Liver (tissue), 9 donors: Measurements from ENCODE around the gene NAV2. TPM values are rescaled to one million over a fixed set of nuclear protein-coding genes. Genes with fewer than 3 reads are reported as not detected.

Experiments
- DNase-seq: peaks from one replicate; pipeline ENCODE4 v3.0.0-alpha.2; 2017; ENCODE audit warnings: low spot score
- H3K27ac ChIP-seq, 2 donors: one replicate each; pipeline ENCODE4 v1.7.0; 2013; ENCODE audit warnings: inconsistent platforms in 2 of 2, low read length in 2 of 2, control low read depth in 1 of 2, low read depth in 1 of 2, mild to moderate bottlenecking in 1 of 2
- H3K27me3 ChIP-seq, 4 donors: one replicate each; pipeline versions ENCODE4 v1.6.1 to v1.7.0; 2013; ENCODE audit warnings: low read length in 3 of 4, inconsistent platforms in 1 of 4, mild to moderate bottlenecking in 1 of 4, moderate library complexity in 1 of 4; ENCODE audit not compliant: control insufficient read depth in 4 of 4, insufficient read depth in 4 of 4
- H3K36me3 ChIP-seq, 4 donors: one replicate each; pipeline versions ENCODE4 v1.6.1 to v1.7.0; 2013; ENCODE audit warnings: low read length in 3 of 4, mild to moderate bottlenecking in 3 of 4, low read depth in 1 of 4, moderate library complexity in 1 of 4; ENCODE audit not compliant: control insufficient read depth in 4 of 4, insufficient read depth in 3 of 4
- H3K4me1 ChIP-seq, 4 donors: one replicate each; pipeline versions ENCODE4 v1.6.1 to v1.7.0; 2013; ENCODE audit warnings: low read length in 3 of 4, mild to moderate bottlenecking in 3 of 4, moderate library complexity in 1 of 4; ENCODE audit not compliant: control insufficient read depth in 4 of 4, insufficient read depth in 4 of 4
- H3K4me3 ChIP-seq, 3 donors: one replicate each; pipeline versions ENCODE4 v1.6.1 to v1.7.0; 2013; ENCODE audit warnings: low read length in 3 of 3, control low read depth in 1 of 3, low read depth in 1 of 3, mild to moderate bottlenecking in 1 of 3
- H3K9ac ChIP-seq, 2 donors: one replicate each; pipeline ENCODE4 v1.7.0; 2013; ENCODE audit warnings: low read length in 2 of 2, mild to moderate bottlenecking in 2 of 2, moderate library complexity in 2 of 2, control low read depth in 1 of 2, low read depth in 1 of 2
- H3K9me3 ChIP-seq, 4 donors: one replicate each; pipeline versions ENCODE4 v1.6.1 to v1.7.0; 2013; ENCODE audit warnings: low read length in 3 of 4; ENCODE audit not compliant: control insufficient read depth in 4 of 4
- ATF3 ChIP-seq: IDR thresholded peaks from 2 replicates; pipeline ENCODE4 v1.6.1; 2016; ENCODE audit warnings: antibody characterized with exemption
- CTCF ChIP-seq: fragments of 150-350 bp; IDR thresholded peaks from 2 replicates; pipeline ENCODE4 v1.5.1; 2017; ENCODE audit warnings: improper control_type of control experiment, low read depth, low read length; ENCODE audit not compliant: missing input control
- EGR1 ChIP-seq, 2 donors: IDR thresholded peaks; 2 replicates each; pipeline ENCODE4 v1.6.1; 2016 to 2018; ENCODE audit warnings: antibody characterized with exemption in 2 of 2, low read depth in 2 of 2
- FOXA1 ChIP-seq: IDR thresholded peaks from 2 replicates; pipeline ENCODE4 v1.6.1; 2016; ENCODE audit warnings: antibody characterized with exemption
- FOXA2 ChIP-seq: IDR thresholded peaks from 2 replicates; pipeline ENCODE4 v1.6.1; 2016; ENCODE audit warnings: antibody characterized with exemption
- GABPA ChIP-seq, 2 donors: IDR thresholded peaks in 1 of 2; conservative IDR thresholded peaks in 1 of 2; 2 replicates each; pipeline ENCODE4 v1.6.1; 2016; ENCODE audit warnings: antibody characterized with exemption in 2 of 2, mild to moderate bottlenecking in 1 of 2, moderate library complexity in 1 of 2
- HNF4A ChIP-seq, 2 donors: conservative IDR thresholded peaks; 2 replicates each; pipeline ENCODE4 v1.6.1; 2016; ENCODE audit warnings: antibody characterized with exemption in 2 of 2, mild to moderate bottlenecking in 2 of 2
- HNF4G ChIP-seq: IDR thresholded peaks from 2 replicates; pipeline ENCODE4 v1.6.1; 2016; ENCODE audit warnings: antibody characterized with exemption
- JUND ChIP-seq, 2 donors: IDR thresholded peaks; 2 replicates each; pipeline ENCODE4 v1.6.1; 2016; ENCODE audit warnings: antibody characterized with exemption in 2 of 2
- NR2F2 ChIP-seq: IDR thresholded peaks from 2 replicates; pipeline ENCODE4 v1.6.1; 2016; ENCODE audit warnings: antibody characterized with exemption
- RAD21 ChIP-seq, 2 donors: IDR thresholded peaks; 2 replicates each; pipeline ENCODE4 v1.6.1; 2016; ENCODE audit warnings: antibody characterized with exemption in 2 of 2, mild to moderate bottlenecking in 2 of 2
- RXRA ChIP-seq, 2 donors: IDR thresholded peaks; 2 replicates each; pipeline ENCODE4 v1.6.1; 2017 to 2018; ENCODE audit warnings: antibody characterized with exemption in 2 of 2, mild to moderate bottlenecking in 1 of 2
- SP1 ChIP-seq: IDR thresholded peaks from 2 replicates; pipeline ENCODE4 v1.6.1; 2018; ENCODE audit warnings: antibody characterized with exemption, mild to moderate bottlenecking
- TAF1 ChIP-seq: conservative IDR thresholded peaks from 2 replicates; pipeline ENCODE4 v1.6.1; 2016; ENCODE audit warnings: antibody characterized with exemption, mild to moderate bottlenecking
- YY1 ChIP-seq: IDR thresholded peaks from 2 replicates; pipeline ENCODE4 v1.6.1; 2016; ENCODE audit warnings: antibody characterized with exemption, mild to moderate bottlenecking
- WGBS: extraction: QIAGEN DNeasy Blood & Tissue Kit; methylation state at CpG from one replicate; pipeline ENCODE4 v1.1.7; 2013; 5-methylcytosine and 5-hydroxymethylcytosine counted together
- polyA plus RNA-seq, 2 donors: library from polyadenylated mRNA; stranded (reverse) in 1 of 2; unstranded in 1 of 2; fragments of 200-250 nt in 1 of 2; fragments of >200 nt in 1 of 2; fragmentation: Nextera tagmentation in 1 of 2; extraction: Ambion mirVana in 1 of 2; gene quantifications; one replicate each; pipeline versions ENCODE4 v1.2.1 to v1.2.3, GENCODE V29; 2013 to 2015
- total RNA-seq, 2 donors: library from RNA; depleted of rRNA; stranded (reverse); fragments of >200 nt; gene quantifications; one replicate each; pipeline ENCODE4 v1.2.3, GENCODE V29; 2014
- TF ChIP-seq, protein P1 (sequence below): IDR thresholded peaks from 2 replicates; pipeline ENCODE4 v1.6.1; 2016; ENCODE audit warnings: antibody characterized with exemption
- TF ChIP-seq, protein P2 (sequence below): IDR thresholded peaks from 2 replicates; pipeline ENCODE4 v1.6.1; 2016; ENCODE audit warnings: antibody characterized with exemption
- donor health status: healthy.
- donor health status: healthy.
- donor health status: healthy.
- donor health status: healthy.
- donor health status: healthy.

Gene NAV2
- total and polyA plus RNA-seq, 4 donors = 6.3 to 20.5 (median 11.6) TPM

DNA sequence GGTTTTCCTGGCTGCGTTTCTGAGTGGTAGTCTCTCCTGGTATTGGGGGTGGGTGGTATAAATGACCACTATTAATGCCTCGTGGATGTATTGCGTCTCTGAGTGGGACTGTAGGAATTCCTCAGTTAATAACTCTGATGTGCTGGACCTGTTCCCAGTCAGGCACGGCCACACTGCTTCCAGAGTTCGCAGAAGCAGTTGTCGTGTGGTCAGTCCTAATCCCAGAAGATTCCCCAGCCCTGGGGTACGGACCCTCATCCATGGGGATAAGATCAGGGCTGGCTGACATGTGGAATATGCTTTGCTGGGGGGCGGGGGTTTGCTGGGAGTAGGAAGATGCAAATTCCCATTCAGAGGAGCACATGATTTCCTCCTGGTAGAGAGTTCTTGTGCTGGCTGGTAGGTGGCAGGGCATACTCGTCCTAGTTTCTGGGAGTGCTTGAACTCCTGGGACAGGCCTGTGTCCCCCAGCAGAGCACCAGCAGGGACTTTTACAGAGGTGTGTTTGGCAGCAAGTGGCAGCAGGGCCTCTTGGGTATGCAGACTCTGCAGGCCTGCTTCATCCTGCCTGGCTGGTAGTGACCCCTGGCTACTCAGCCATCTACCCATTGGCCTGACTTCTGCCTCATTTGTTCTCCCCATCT is 157.4 kb downstream of the NAV2 start:
- TF ChIP-seq HNF4A (conservative IDR thresholded peaks at IDR 0.05) = no peak
- TF ChIP-seq, protein P1, sequence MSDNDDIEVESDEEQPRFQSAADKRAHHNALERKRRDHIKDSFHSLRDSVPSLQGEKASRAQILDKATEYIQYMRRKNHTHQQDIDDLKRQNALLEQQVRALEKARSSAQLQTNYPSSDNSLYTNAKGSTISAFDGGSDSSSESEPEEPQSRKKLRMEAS = no peak
- TF ChIP-seq JUND (IDR thresholded peaks at IDR 0.05) = no peak
- TF ChIP-seq, protein P2, sequence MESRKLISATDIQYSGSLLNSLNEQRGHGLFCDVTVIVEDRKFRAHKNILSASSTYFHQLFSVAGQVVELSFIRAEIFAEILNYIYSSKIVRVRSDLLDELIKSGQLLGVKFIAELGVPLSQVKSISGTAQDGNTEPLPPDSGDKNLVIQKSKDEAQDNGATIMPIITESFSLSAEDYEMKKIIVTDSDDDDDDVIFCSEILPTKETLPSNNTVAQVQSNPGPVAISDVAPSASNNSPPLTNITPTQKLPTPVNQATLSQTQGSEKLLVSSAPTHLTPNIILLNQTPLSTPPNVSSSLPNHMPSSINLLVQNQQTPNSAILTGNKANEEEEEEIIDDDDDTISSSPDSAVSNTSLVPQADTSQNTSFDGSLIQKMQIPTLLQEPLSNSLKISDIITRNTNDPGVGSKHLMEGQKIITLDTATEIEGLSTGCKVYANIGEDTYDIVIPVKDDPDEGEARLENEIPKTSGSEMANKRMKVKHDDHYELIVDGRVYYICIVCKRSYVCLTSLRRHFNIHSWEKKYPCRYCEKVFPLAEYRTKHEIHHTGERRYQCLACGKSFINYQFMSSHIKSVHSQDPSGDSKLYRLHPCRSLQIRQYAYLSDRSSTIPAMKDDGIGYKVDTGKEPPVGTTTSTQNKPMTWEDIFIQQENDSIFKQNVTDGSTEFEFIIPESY = no peak
- TF ChIP-seq RXRA (IDR thresholded peaks at IDR 0.05) = no peak
- no peak for TF ChIP-seq RAD21 (IDR thresholded peaks at IDR 0.05)
- TF ChIP-seq TAF1 = no peak
- no peak for TF ChIP-seq YY1
- no peak for TF ChIP-seq ATF3
- no peak for TF ChIP-seq HNF4G
- no peak for TF ChIP-seq GABPA (IDR thresholded peaks at IDR 0.05 in 1 of 2, conservative IDR thresholded peaks at IDR 0.05 in 1 of 2)
- peaks cover 0 to 3% (median under 1%) of the 10 kb centered on the region in 4 donors for H3K36me3 ChIP-seq
- no peaks in the 10 kb centered on the region for H3K4me1 ChIP-seq
- no peaks in the 10 kb centered on the region for H3K9me3 ChIP-seq
- WGBS = 85% methylated on average over 9 of the region's 9 CpGs
- no peak overlapping the region for H3K27ac ChIP-seq
- H3K9ac ChIP-seq = no peak overlapping the region
- no peaks in the 10 kb centered on the region for H3K27me3 ChIP-seq
- DNase-seq = no peak
- H3K4me3 ChIP-seq = no peak overlapping the region

DNA sequence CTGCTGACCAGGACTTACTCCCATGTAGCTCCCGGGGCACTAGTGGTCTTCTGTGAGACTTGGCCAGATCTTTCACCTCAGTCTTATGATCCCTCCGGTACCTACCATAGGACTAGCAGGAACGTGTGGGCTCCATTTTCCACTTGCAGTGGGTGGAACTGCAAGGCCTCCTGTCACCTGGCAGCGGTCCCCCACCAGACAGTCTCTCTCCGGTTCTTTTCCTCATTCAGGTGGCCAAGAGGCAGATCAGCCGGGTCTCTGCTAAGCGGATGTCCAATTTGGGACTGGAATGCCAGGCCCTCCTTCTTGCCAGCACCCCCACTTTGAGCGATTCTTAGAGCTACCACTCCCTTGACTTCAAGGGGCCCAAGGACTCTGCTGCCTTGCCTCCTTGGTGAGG is 158.9 kb downstream of the NAV2 start:
- no peak overlapping the region for H3K27ac ChIP-seq
- no peak for TF ChIP-seq EGR1 (IDR thresholded peaks at IDR 0.05; ENCODE audit: low read depth in 2 of 2)
- TF ChIP-seq FOXA1 = no peak
- TF ChIP-seq ATF3 = no peak
- TF ChIP-seq SP1 = no peak
- TF ChIP-seq YY1 = no peak
- no peak for TF ChIP-seq GABPA (IDR thresholded peaks at IDR 0.05 in 1 of 2, conservative IDR thresholded peaks at IDR 0.05 in 1 of 2)
- no peak overlapping the region for H3K4me3 ChIP-seq
- 87% methylated on average over 8 of the region's 8 CpGs for WGBS
- no peaks in the 10 kb centered on the region for H3K27me3 ChIP-seq
- H3K9ac ChIP-seq = no peak overlapping the region
- H3K9me3 ChIP-seq = no peaks in the 10 kb centered on the region
- no peaks in the 10 kb centered on the region for H3K4me1 ChIP-seq
- peaks cover 0 to 3% (median under 1%) of the 10 kb centered on the region in 4 donors for H3K36me3 ChIP-seq
- DNase-seq = no peak

- 95% methylated on average over 4 of the region's 4 CpGs for WGBS
- Histone ChIP-seq H3K4me1 (no peaks in the 10 kb centered on the region), H3K9me3 (no peaks in the 10 kb centered on the region), H3K9ac (no peak overlapping the region), H3K36me3 (peaks cover 0 to 3% (median under 1%) of the 10 kb centered on the region in 4 donors), H3K4me3 (no peak overlapping the region), H3K27ac (no peak overlapping the region), H3K27me3 (no peaks in the 10 kb centered on the region)
- no peak for DNase-seq
- TF ChIP-seq EGR1 (IDR thresholded peaks at IDR 0.05; ENCODE audit: low read depth in 2 of 2) (no peak), JUND (IDR thresholded peaks at IDR 0.05) (no peak), FOXA1 (no peak), SP1 (no peak), HNF4A (conservative IDR thresholded peaks at IDR 0.05) (no peak), NR2F2 (no peak), RAD21 (IDR thresholded peaks at IDR 0.05) (no peak), YY1 (no peak), CTCF (no peak), TAF1 (no peak), GABPA (IDR thresholded peaks at IDR 0.05 in 1 of 2, conservative IDR thresholded peaks at IDR 0.05 in 1 of 2) (no peak), ATF3 (no peak), HNF4G (no peak), FOXA2 (no peak)
- TF ChIP-seq, protein P2 = no peak
- TF ChIP-seq, protein P1 = no peak
These were observed 160.0 kb downstream of the NAV2 start for GRCh38 chr11:19872512-19873145.
